ENCODE results near the gene NDC80. TPM values are rescaled to one million over a fixed set of nuclear protein-coding genes. Genes with fewer than 3 reads are reported as not detected.
A peak's percentile ranks its signal among the peaks of the same experiment; 100 is the strongest.

NDC80 gene
- total RNA-seq, 1 experiment from 2014 or later = 28.5 TPM

GRCh38 chr18:2549462-2549861 is 21.9 kb upstream of the NDC80 start:
- DNase-seq (ENCODE audit: low read depth, low spot score) = no peak
- in situ Hi-C loops (cut with HindIII; ENCODE audit: low pct_unique_long_range_greater_than_20kb, low sequenced_read_pairs) = no loop called here

DNA sequence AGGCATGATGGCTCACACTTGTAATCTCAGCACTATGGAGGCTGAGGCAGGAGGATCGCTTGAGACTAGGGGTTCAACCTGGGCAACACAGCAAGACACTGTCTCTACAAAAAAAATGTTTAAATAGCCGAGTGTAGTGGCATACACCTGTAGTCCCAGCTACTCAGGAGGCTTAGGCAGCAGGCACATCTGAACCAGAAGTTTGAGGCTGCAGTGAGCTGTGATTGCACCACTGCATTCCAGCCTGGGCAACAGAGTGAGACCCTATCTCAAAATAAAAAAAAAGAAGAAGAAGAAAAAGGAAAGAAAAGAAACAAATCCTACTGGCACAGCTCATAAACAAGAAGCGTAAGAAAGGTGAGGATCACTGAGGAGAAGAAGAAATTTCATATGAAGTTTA is 19.9 kb upstream of the NDC80 start:
- DNase-seq (ENCODE audit: low read depth, low spot score) = no peak
- in situ Hi-C loops (cut with HindIII; ENCODE audit: low pct_unique_long_range_greater_than_20kb, low sequenced_read_pairs) = no loop called here

- in situ Hi-C loops (cut with HindIII; ENCODE audit: low pct_unique_long_range_greater_than_20kb, low sequenced_read_pairs) = no loop called here
- no peak for DNase-seq (ENCODE audit: low read depth, low spot score)
Observed at GRCh38 chr18:2554696-2555095, 16.7 kb upstream of the NDC80 start.

DNA sequence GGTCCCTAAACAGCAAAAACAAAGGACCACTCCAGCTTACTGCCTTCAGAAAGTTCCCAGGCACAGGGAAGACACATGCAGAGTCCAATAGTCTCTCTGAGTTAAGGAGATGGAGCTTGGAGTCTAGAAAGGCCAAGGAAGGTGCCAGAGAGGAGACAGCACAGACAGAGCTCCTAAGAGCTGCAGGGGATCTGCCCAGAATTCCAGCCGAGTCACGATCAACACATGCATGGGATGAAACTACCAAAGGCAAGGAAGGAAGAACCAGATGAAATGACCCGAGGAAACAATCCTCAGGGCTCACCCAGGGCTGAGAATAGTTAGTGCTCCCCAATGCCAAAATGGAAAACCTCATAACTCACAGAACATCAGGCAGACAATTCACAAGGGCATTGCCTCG is 15.5 kb upstream of the NDC80 start:
- in situ Hi-C loops (cut with HindIII; ENCODE audit: low pct_unique_long_range_greater_than_20kb, low sequenced_read_pairs) = no loop called here
- no peak for DNase-seq (ENCODE audit: low read depth, low spot score)

GRCh38 chr18:2557536-2557935 is 13.8 kb upstream of the NDC80 start:
- no peak for DNase-seq (ENCODE audit: low read depth, low spot score)
- in situ Hi-C loops (cut with HindIII; ENCODE audit: low pct_unique_long_range_greater_than_20kb, low sequenced_read_pairs) = no loop called here

DNA sequence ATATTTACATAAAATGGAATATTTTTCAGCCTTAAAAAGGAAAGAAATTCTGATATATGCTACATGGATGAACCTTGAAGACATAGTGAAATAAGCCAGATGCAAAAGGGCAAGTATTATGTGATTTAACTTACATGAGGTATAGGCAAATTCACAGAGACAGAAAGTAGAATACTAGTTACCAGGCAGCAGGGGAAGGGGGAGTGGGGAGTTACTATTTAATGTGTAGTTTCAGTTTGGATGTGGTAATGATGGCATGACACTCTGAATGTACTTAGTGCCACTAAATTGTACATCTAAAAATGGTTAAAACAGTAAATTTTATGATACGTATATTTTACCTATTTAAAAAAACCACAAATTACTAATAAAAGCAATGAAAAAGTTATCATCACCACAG is 12.1 kb upstream of the NDC80 start:
- DNase-seq (ENCODE audit: low read depth, low spot score) = no peak
- in situ Hi-C loops (cut with HindIII; ENCODE audit: low pct_unique_long_range_greater_than_20kb, low sequenced_read_pairs) = no loop called here

DNA sequence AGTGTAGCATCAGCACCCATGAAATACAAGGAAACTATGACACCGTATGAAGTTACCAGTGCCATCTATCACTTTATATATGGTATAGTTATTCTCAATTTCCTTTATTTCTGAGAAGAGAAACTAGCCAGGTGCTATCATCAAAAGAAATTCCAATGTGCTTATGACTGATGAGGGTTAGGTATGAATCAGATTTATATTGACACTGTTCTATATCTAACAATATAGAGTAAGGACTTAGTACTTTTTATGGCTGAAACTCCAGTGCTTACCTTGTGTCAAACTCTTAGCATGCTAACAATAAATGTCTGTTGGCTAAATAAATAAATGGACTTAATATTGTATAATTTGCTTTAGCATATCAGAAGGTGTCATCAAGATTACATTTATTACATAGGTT is 7.0 kb upstream of the NDC80 start:
- in situ Hi-C loops (cut with HindIII; ENCODE audit: low pct_unique_long_range_greater_than_20kb, low sequenced_read_pairs) = no loop called here
- DNase-seq (ENCODE audit: low read depth, low spot score) = no peak

GRCh38 chr18:2568129-2568528 is 3.2 kb upstream of the NDC80 start:
- in situ Hi-C loops (cut with HindIII; ENCODE audit: low pct_unique_long_range_greater_than_20kb, low sequenced_read_pairs) = no loop called here
- no peak for DNase-seq (ENCODE audit: low read depth, low spot score)

GRCh38 chr18:2568605-2569004 is 2.8 kb upstream of the NDC80 start:
- in situ Hi-C loops (cut with HindIII; ENCODE audit: low pct_unique_long_range_greater_than_20kb, low sequenced_read_pairs) = no loop called here

GRCh38 chr18:2569338-2570207 is 1.8 kb upstream of the NDC80 start:
- in situ Hi-C loops (cut with HindIII; ENCODE audit: low pct_unique_long_range_greater_than_20kb, low sequenced_read_pairs) = no loop called here

More at GRCh38 chr18:2568605-2569004, 2.8 kb upstream of the NDC80 start:
- DNase-seq (ENCODE audit: low read depth, low spot score) = no peak

DNA sequence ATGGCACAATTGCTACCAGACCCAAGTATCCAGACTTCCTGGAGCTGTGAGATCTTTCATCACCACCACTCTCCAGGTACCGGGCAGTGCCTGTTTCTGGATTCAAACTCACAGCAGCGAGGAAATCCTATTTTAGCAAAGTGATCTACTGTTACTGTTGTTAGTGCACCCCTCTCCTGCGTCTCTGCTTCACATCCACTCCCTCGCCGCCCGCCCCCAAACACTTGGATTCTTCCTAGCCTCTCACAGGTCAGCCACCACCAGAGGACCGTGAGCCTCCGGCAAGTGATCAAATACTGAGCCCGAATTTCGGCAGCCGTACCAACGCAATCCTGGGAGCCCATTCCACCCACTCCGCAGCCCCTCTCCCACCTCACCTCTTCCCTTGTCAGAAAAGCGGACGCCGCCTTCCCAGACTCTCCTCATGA is 571 bp upstream of the NDC80 start:
- in situ Hi-C loops (cut with HindIII; ENCODE audit: low pct_unique_long_range_greater_than_20kb, low sequenced_read_pairs) = no loop called here
- DNase-seq (ENCODE audit: low read depth, low spot score) = peak; percentile 63

More at GRCh38 chr18:2569338-2570207, 1.8 kb upstream of the NDC80 start:
- DNase-seq (ENCODE audit: low read depth, low spot score) = no peak

- in situ Hi-C loops (cut with HindIII; ENCODE audit: low pct_unique_long_range_greater_than_20kb, low sequenced_read_pairs) = no loop called here
- no peak for DNase-seq (ENCODE audit: low read depth, low spot score)
Observed at GRCh38 chr18:2572171-2572569, 813 bp downstream of the NDC80 start.

- DNase-seq (ENCODE audit: low read depth, low spot score) = no peak
- in situ Hi-C loops (cut with HindIII; ENCODE audit: low pct_unique_long_range_greater_than_20kb, low sequenced_read_pairs) = no loop called here
Observed at GRCh38 chr18:2572892-2573291, 1.5 kb downstream of the NDC80 start.

DNA sequence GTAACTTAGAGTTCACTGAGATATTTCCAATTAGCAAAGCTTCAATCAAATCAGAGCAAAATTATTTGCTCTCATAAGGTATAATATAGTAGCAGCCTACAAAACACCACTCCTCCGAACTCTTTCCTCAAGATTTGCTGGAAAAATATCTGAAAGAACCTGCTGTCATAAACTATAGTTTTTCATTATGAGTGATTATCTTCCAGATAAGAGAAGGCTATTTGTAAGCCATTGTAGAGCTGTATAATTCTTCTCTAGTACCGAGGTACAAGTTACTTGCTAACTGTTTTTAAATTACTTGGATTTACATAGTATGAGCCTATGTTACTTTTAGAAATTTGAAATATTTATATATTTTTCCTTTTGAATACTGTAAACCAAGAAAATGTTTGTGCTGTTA is 2.1 kb downstream of the NDC80 start:
- DNase-seq (ENCODE audit: low read depth, low spot score) = no peak
- in situ Hi-C loops (cut with HindIII; ENCODE audit: low pct_unique_long_range_greater_than_20kb, low sequenced_read_pairs) = no loop called here

- in situ Hi-C loops (cut with HindIII; ENCODE audit: low pct_unique_long_range_greater_than_20kb, low sequenced_read_pairs) = no loop called here
- DNase-seq (ENCODE audit: low read depth, low spot score) = no peak
Observed at GRCh38 chr18:2587788-2588187, 16.4 kb downstream of the NDC80 start.

DNA sequence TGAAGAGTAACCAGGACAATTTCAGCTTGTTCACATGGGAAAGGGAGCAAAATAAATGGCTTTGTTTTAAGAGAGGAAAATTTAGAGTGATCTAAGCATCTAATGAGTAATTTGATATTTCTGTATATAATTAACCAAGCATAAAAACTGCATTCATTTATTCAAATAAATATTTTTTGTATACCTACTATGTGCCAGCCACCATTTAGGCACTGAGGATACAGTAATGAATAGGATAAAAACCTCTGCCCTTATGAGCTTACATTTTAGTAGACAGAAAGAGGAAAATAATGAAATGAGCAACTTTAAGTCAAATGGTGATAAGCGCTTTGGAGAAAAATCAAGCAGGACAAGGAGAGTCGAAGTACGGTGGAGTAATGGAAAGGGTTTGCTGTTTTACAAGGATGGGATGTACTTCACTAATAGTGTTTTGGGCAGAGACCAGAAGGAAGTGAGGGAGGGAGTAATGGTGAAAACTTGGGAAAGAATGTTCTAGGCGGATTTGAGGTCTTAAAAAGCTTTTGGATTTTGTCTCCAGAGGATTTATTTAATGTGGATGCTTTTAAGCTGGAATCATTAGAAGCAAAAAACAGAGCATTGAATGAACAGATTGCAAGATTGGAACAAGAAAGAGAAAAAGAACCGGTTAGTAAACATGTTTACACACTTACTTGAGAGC is 17.4 kb downstream of the NDC80 start:
- in situ Hi-C loops (cut with HindIII; ENCODE audit: low pct_unique_long_range_greater_than_20kb, low sequenced_read_pairs) = no loop called here

GRCh38 chr18:2589345-2590068 is 18.1 kb downstream of the NDC80 start:
- DNase-seq (ENCODE audit: low read depth, low spot score) = peak; percentile 73
- in situ Hi-C loops (cut with HindIII; ENCODE audit: low pct_unique_long_range_greater_than_20kb, low sequenced_read_pairs) = no loop called here

More for the DNA sequence above, 17.4 kb downstream of the NDC80 start:
- DNase-seq (ENCODE audit: low read depth, low spot score) = peak; percentile 18

DNA sequence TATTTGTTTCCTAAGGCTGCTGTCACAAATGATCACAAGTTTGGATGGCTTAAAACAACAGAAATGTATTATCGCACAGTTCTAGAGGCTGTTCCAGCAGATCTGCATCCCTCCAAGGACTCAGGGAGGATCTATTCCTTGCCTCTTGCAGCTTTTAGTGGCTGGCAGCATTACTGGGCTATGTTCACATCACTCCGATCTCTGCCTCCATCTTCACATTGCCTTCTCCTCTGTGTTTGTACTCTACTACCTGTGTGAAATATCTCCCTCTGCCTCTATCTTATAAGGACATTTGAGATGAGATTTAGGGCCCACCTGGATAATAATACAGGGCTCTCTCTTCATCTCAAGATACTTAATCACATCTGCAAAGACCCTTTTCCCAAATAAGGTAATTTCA is 18.9 kb downstream of the NDC80 start:
- in situ Hi-C loops (cut with HindIII; ENCODE audit: low pct_unique_long_range_greater_than_20kb, low sequenced_read_pairs) = no loop called here
- DNase-seq (ENCODE audit: low read depth, low spot score) = no peak

All from SK-MEL-5 (cell line).